Loucy (cell line): Measurements from ENCODE around the gene MICU1.

Experiments used
- H2AFZ ChIP-seq: fragments of 200-600 bp; sonication (generic); 2 replicates; pipeline ENCODE4 v1.6.0; 2016; ENCODE audit warnings: antibody characterized with exemption, mild to moderate bottlenecking, low read length, moderate library complexity
- H3F3A ChIP-seq: fragments of 200-600 bp; 2 replicates; pipeline ENCODE4 v1.6.0; 2016; ENCODE audit warnings: antibody characterized with exemption, low read depth, mild to moderate bottlenecking
- H3K27me3 ChIP-seq: fragments of 200-600 bp; sonication (generic); 2 replicates; pipeline ENCODE4 v1.6.1; 2014; ENCODE audit warnings: low read length, mild to moderate bottlenecking; ENCODE audit not compliant: insufficient read depth, poor library complexity, severe bottlenecking
- H3K36me3 ChIP-seq: fragments of 200-600 bp; sonication (generic); 2 replicates; pipeline ENCODE4 v1.6.1; 2016; ENCODE audit warnings: low read length; ENCODE audit not compliant: insufficient read depth
- H3K4me1 ChIP-seq: fragments of 200-600 bp; sonication (generic); 2 replicates; pipeline ENCODE4 v1.5.1; 2014; ENCODE audit warnings: low read length, mild to moderate bottlenecking; ENCODE audit not compliant: insufficient read depth, poor library complexity, severe bottlenecking
- H3K4me2 ChIP-seq: fragments of 200-600 bp; sonication (generic); 2 replicates; pipeline ENCODE4 v1.6.0; 2014; ENCODE audit warnings: antibody characterized with exemption, low read length, low read depth, mild to moderate bottlenecking; ENCODE audit not compliant: poor library complexity, severe bottlenecking
- H3K4me3 ChIP-seq: fragments of 200-600 bp; sonication (generic); 2 replicates; pipeline ENCODE4 v1.5.1; 2014; ENCODE audit warnings: low read length, mild to moderate bottlenecking, mixed read lengths; ENCODE audit not compliant: poor library complexity, severe bottlenecking
- H3K79me2 ChIP-seq: fragments of 200-600 bp; sonication (generic); 2 replicates; pipeline ENCODE4 v1.6.1; 2014; ENCODE audit warnings: low read length; ENCODE audit not compliant: insufficient read depth
- H3K9ac ChIP-seq: fragments of 200-600 bp; sonication (generic); 2 replicates; pipeline ENCODE4 v1.6.0; 2014; ENCODE audit warnings: mild to moderate bottlenecking, low read depth, low read length, moderate library complexity; ENCODE audit not compliant: poor library complexity, severe bottlenecking
- H3K9me2 ChIP-seq: fragments of 200-600 bp; sonication (generic); replicated peaks from 2 replicates; pipeline ENCODE4 v1.6.1; 2016; ENCODE audit warnings: low read depth, low read length, mixed read lengths
- H3K9me3 ChIP-seq: fragments of 200-600 bp; sonication (generic); 2 replicates; pipeline ENCODE4 v1.6.1; 2014; ENCODE audit warnings: mild to moderate bottlenecking, antibody characterized with exemption, low read length, low read depth; ENCODE audit not compliant: insufficient read depth
- H4K20me1 ChIP-seq: fragments of 200-600 bp; sonication (generic); 2 replicates; pipeline ENCODE4 v1.6.0; 2014; ENCODE audit warnings: antibody characterized with exemption, low read length, mild to moderate bottlenecking; ENCODE audit not compliant: insufficient read depth, poor library complexity, severe bottlenecking
- CTCF ChIP-seq: fragments of 200-600 bp; sonication (generic); conservative IDR thresholded peaks from 2 replicates; pipeline ENCODE4 v1.5.1; 2014; ENCODE audit warnings: mild to moderate bottlenecking, antibody characterized with exemption, low read length
- EZH2phosphoT487 ChIP-seq: fragments of 200-600 bp; IDR thresholded peaks from 2 replicates; pipeline ENCODE4 v1.6.1; 2018; ENCODE audit warnings: antibody characterized with exemption, mild to moderate bottlenecking, moderate library complexity, borderline replicate concordance

Gene MICU1

DNA sequence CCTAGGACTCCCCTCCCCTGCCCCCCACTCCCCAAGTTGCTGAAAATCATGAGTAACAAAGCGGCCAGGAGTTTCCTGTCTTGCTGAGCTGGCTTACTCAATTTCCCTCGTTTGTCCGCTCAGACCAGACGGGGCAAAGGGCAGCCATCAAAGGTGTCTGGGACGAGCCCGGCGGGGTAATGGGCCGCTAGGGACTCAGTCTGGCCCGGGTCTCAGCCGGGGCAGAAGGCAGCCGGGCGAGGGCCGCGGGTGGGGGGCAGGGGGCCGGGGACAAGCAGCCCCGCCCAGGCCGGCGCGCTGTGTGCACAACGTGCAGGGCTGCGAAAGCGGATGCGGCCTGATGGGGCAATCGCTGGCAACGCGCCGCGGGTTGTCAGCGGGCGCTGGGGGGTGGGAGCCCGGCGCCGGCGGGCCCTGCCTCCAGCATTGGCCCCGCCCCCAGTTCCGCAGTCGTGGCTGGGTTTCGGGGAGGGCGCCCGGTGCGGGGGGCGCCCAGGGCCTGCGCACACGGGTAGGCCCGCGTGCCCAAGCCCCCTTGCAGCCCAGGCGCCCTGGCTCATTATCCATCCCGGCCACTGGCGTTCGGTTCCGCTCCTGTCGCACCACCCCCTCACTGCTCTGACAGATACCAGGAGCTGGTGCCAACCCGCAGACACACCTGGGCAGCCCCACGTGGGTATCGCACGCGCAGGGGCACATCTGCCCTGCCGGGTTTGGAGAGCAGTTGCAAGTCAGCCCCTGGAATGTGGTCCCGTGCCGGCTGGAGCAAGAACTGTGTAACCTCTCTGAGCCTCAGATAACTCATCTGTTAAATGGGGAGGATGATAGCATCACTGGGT is 306.2 kb downstream of the MICU1 start:
- peaks cover 21% of the 10 kb centered on the region; the same call in 1 of the 2 replicates for H3K79me2 ChIP-seq
- H3K4me1 ChIP-seq = peaks cover 80% of the 10 kb centered on the region
- no peaks in the 10 kb centered on the region for H4K20me1 ChIP-seq
- H3K27me3 ChIP-seq = no peaks in the 10 kb centered on the region
- peak overlapping the region; percentile 72 for H3K4me3 ChIP-seq
- H2AFZ ChIP-seq = no peak overlapping the region
- H3K9me3 ChIP-seq = no peaks in the 10 kb centered on the region
- H3K36me3 ChIP-seq = no peaks in the 10 kb centered on the region
- no peaks in the 10 kb centered on the region for H3K9me2 ChIP-seq
- peaks cover 16% of the 10 kb centered on the region; the same call in 1 of the 2 replicates for H3F3A ChIP-seq
- peak overlapping the region; percentile 90 for H3K9ac ChIP-seq
- no peak for TF ChIP-seq CTCF
- no peak for TF ChIP-seq EZH2phosphoT487
- H3K4me2 ChIP-seq = peak overlapping the region; percentile 72

DNA sequence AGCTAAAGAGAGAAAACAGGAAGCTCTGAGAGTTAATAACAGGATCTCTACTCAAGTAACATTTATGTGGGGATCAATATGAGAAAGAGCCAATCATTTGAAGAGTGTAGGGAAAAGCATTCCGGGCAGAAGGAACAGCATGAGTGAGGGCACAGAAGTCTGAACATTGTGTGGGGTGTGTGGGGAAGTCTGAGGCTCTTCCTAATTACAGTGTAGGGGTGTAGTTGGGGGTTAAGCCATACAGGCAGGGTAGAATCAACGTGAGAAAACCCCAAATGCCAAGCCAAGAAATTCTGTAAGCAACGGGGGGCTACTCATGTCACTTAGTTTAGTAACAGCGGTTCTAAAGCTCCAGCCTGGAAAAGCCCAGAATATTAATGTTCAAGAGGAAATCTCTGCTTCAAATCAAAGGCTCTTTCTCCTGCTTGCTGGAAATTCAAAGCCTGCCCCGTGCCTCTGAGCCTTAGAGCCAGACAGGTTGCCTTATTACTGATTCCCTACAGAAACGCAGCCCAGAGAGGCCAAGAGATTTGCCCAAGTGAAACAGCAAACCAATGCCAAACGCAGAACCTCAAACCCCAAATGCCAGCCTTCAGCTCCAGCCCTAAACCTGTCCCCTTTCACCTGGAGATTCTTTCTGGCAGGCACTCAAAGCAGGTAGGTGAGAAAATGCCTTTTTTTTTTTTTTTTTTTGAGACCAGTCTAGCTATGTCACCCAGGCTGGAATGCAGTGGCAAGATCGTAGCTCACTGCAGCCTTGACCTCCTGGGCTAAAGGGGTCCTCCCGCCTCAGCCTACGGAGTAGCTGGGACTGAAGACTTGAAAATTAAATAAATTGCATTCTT is 307.2 kb downstream of the MICU1 start:
- Histone ChIP-seq H3K4me3 (peak overlapping the region; percentile 72), H4K20me1 (no peaks in the 10 kb centered on the region), H2AFZ (no peak overlapping the region), H3K4me1 (peaks cover 78% of the 10 kb centered on the region), H3K27me3 (no peaks in the 10 kb centered on the region), H3F3A (peaks cover 16% of the 10 kb centered on the region; the same call in 1 of the 2 replicates), H3K79me2 (peaks cover 21% of the 10 kb centered on the region; the same call in 1 of the 2 replicates), H3K9ac (peak overlapping the region; percentile 90), H3K9me3 (no peaks in the 10 kb centered on the region), H3K36me3 (no peaks in the 10 kb centered on the region), H3K4me2 (peak overlapping the region; percentile 72), H3K9me2 (no peaks in the 10 kb centered on the region)
- no peak for TF ChIP-seq EZH2phosphoT487
- no peak for TF ChIP-seq CTCF
